ENCODE results near the gene TNFRSF4. TPM values are rescaled to one million over a fixed set of nuclear protein-coding genes. Genes with fewer than 3 reads are reported as not detected.

Gene TNFRSF4
- total and polyA plus RNA-seq, 8 donors: 0.55 to 4.5 (median 2.9) TPM; not detected in 4

- Histone ChIP-seq H3K27ac (peak overlapping the region in 2 of 5 donors; percentile 20 to 62), H3K9me3 (no peaks in the 10 kb centered on the region), H3K4me3 (no peak overlapping the region), H3K27me3 (peaks cover 3 to 95% (median 35%) of the 10 kb centered on the region in 3 donors), H3K4me1 (peaks cover 11 to 60% (median 46%) of the 10 kb centered on the region in 4 donors), H3K36me3 (peaks cover 0 to 17% (median 3%) of the 10 kb centered on the region in 4 donors)
- DNase-seq: no peak
- WGBS, 5 donors: 52 to 67% (median 61%) methylated on average over 12 of the region's 12 CpGs; no CpG with 5 or more reads in 1 of the 5 donors
- intact Hi-C loops (cut with DNase I; ENCODE audit: low total_unique reads): loop anchor here (5.0 to 10.0 kb wide), 2 partner anchors 49 to 54 kb away; no protein-coding TSS in a partner anchor
- TF ChIP-seq EP300 (IDR thresholded peaks at IDR 0.05) (no peak), POLR2AphosphoS5 (IDR thresholded peaks at IDR 0.05) (no peak), CTCF (IDR thresholded peaks at IDR 0.05) (no peak), POLR2A (IDR thresholded peaks at IDR 0.05) (no peak)
Observed at GRCh38 chr1:1171161-1171545, 42.8 kb downstream of the TNFRSF4 start.

GRCh38 chr1:1170215-1171091 is 43.5 kb downstream of the TNFRSF4 start:
- TF ChIP-seq CTCF (IDR thresholded peaks at IDR 0.05) (no peak), POLR2A (IDR thresholded peaks at IDR 0.05) (no peak), POLR2AphosphoS5 (IDR thresholded peaks at IDR 0.05) (no peak), EP300 (IDR thresholded peaks at IDR 0.05) (no peak)
- Histone ChIP-seq H3K4me3 (no peak overlapping the region), H3K27ac (peak overlapping the region in 3 of 5 donors; percentile 5 to 62 (median 20)), H3K36me3 (peaks cover 0 to 17% (median 3%) of the 10 kb centered on the region in 4 donors), H3K27me3 (peaks cover 3 to 95% (median 40%) of the 10 kb centered on the region in 3 donors), H3K4me1 (peaks cover 16 to 63% (median 50%) of the 10 kb centered on the region in 4 donors), H3K9me3 (no peaks in the 10 kb centered on the region)
- intact Hi-C loops (cut with DNase I; ENCODE audit: low total_unique reads): loop anchor here (5.0 to 10.0 kb wide), 2 partner anchors 48 to 54 kb away; no protein-coding TSS in a partner anchor
- peak in 1 of 2 donors; percentile 29 for DNase-seq
- WGBS, 5 donors: 36 to 45% (median 44%) methylated on average over 19 to 26 of the region's 26 CpGs

GRCh38 chr1:1169429-1170214 is 44.3 kb downstream of the TNFRSF4 start:
- peak in 1 of 2 donors; percentile 20 for DNase-seq
- Histone ChIP-seq H3K27ac (peak overlapping the region in 2 of 5 donors; percentile 20 to 33), H3K27me3 (peaks cover 3 to 100% (median 40%) of the 10 kb centered on the region in 3 donors), H3K36me3 (peaks cover 0 to 17% (median 3%) of the 10 kb centered on the region in 4 donors), H3K4me1 (peaks cover 20 to 63% (median 50%) of the 10 kb centered on the region in 4 donors), H3K4me3 (no peak overlapping the region), H3K9me3 (no peaks in the 10 kb centered on the region)
- intact Hi-C loops (cut with DNase I; ENCODE audit: low total_unique reads): loop anchor here (5.0 to 10.0 kb wide), 2 partner anchors 47 to 55 kb away; no protein-coding TSS in a partner anchor
- 60 to 68% (median 64%) methylated on average over 18 to 32 of the region's 32 CpGs for WGBS, 5 donors
- TF ChIP-seq CTCF (IDR thresholded peaks at IDR 0.05) (no peak), POLR2AphosphoS5 (IDR thresholded peaks at IDR 0.05) (no peak), EP300 (IDR thresholded peaks at IDR 0.05) (no peak), POLR2A (IDR thresholded peaks at IDR 0.05) (no peak)
